Peyer's patch (tissue), 4 donors: ENCODE data around the gene PRADC1.

Experiments
- CTCF ChIP-seq, 6 experiments: fragments of 450-650 bp in 4 of 6; fragments of 200-600 bp in 2 of 6; sonication (generic) in 1 of 6; IDR thresholded peaks; one replicate each; pipeline ENCODE4 v1.5.1; 2017 to 2019; ENCODE audit warnings: antibody characterized with exemption in 6 of 6, mild to moderate bottlenecking in 3 of 6, moderate library complexity in 1 of 6
- POLR2A ChIP-seq, 2 donors: fragments of 450-650 bp; IDR thresholded peaks; one replicate each; pipeline ENCODE4 v1.5.1; 2017; ENCODE audit warnings: antibody characterized with exemption in 2 of 2, mild to moderate bottlenecking in 2 of 2, moderate library complexity in 2 of 2

DNA sequence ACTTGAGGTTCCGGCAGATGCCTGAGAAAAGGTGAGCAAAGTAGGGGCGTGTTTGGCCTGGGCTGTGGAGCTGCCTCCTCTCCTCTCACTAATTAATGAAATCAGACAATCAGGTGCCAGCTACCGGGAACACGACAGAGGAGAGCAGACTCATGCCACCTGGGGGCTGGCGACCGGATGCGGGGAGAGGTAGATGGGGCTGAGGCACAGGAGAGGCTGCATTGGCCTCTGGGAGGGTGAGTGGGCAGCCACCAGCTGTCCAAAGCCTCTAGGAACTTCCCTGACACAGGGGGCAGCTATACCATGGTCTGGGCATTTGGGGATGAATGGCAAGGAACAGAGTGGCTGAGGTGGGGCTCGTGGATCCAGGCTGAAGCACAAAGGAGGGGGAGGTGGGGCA lies 26.2 kb upstream of the PRADC1 start:
- no peak for TF ChIP-seq POLR2A (IDR thresholded peaks at IDR 0.05)
- TF ChIP-seq CTCF (IDR thresholded peaks at IDR 0.05), result no peak
